Hepatocyte (in vitro differentiated cells): ENCODE measurements around the gene ZKSCAN4. TPM values are rescaled to one million over a fixed set of nuclear protein-coding genes. Genes with fewer than 3 reads are reported as not detected.

Source experiments
- DNase-seq: peaks from one replicate; pipeline ENCODE4 v3.0.0-alpha.2; 2016; ENCODE audit warnings: low spot score
- H2AFZ ChIP-seq: fragments of 200-600 bp; sonication (generic); 2 replicates; pipeline ENCODE4 v1.6.0; 2016; ENCODE audit warnings: antibody characterized with exemption, mild to moderate bottlenecking
- H3K27ac ChIP-seq: fragments of 200-600 bp; sonication (generic); 2 replicates; pipeline ENCODE4 v1.5.1; 2016; ENCODE audit warnings: mild to moderate bottlenecking
- H3K27me3 ChIP-seq: fragments of 200-600 bp; sonication (generic); 2 replicates; pipeline ENCODE4 v1.6.1; 2016
- H3K36me3 ChIP-seq: fragments of 200-600 bp; sonication (generic); replicated peaks from 2 replicates; pipeline ENCODE4 v1.5.1; 2016; ENCODE audit warnings: low read depth; ENCODE audit not compliant: insufficient read depth
- H3K4me1 ChIP-seq: fragments of 200-600 bp; sonication (generic); 2 replicates; pipeline ENCODE4 v1.5.1; 2016; ENCODE audit warnings: mild to moderate bottlenecking, moderate library complexity; ENCODE audit not compliant: insufficient read depth
- H3K4me2 ChIP-seq: fragments of 200-600 bp; sonication (generic); 2 replicates; pipeline ENCODE4 v1.6.0; 2016
- H3K4me3 ChIP-seq: fragments of 200-600 bp; sonication (generic); 2 replicates; pipeline ENCODE4 v1.5.1; 2016; ENCODE audit warnings: mild to moderate bottlenecking
- H3K79me2 ChIP-seq: fragments of 200-600 bp; sonication (generic); 2 replicates; pipeline ENCODE4 v1.6.0; 2017; ENCODE audit warnings: mild to moderate bottlenecking
- H3K9me2 ChIP-seq: fragments of 200-600 bp; sonication (generic); replicated peaks from 2 replicates; pipeline ENCODE4 v1.6.0; 2017; ENCODE audit warnings: mild to moderate bottlenecking; ENCODE audit not compliant: insufficient read depth
- H3K9me3 ChIP-seq: fragments of 200-600 bp; sonication (generic); 2 replicates; pipeline ENCODE4 v1.5.1; 2016; ENCODE audit warnings: low read depth, mild to moderate bottlenecking
- H4K20me1 ChIP-seq: fragments of 200-600 bp; sonication (generic); 2 replicates; pipeline ENCODE4 v1.6.0; 2016; ENCODE audit warnings: mild to moderate bottlenecking; ENCODE audit not compliant: insufficient read depth, poor library complexity, severe bottlenecking
- CTCF ChIP-seq: fragments of 200-600 bp; sonication (generic); IDR thresholded peaks from 2 replicates; pipeline ENCODE4 v1.5.1; 2016; ENCODE audit warnings: antibody characterized with exemption, mild to moderate bottlenecking; ENCODE audit not compliant: poor library complexity
- EZH2 ChIP-seq: fragments of 200-600 bp; sonication (generic); IDR thresholded peaks from 2 replicates; pipeline ENCODE4 v1.6.1; 2016; ENCODE audit warnings: antibody characterized with exemption, mild to moderate bottlenecking, borderline replicate concordance
- EZH2phosphoT487 ChIP-seq: fragments of 200-600 bp; sonication (generic); IDR thresholded peaks from one replicate; pipeline ENCODE4 v1.6.1; 2018; ENCODE audit warnings: antibody characterized with exemption, mild to moderate bottlenecking, low read depth, moderate library complexity; ENCODE audit not compliant: unreplicated experiment, severe bottlenecking
- WGBS: methylation state at CpG from one replicate; pipeline ENCODE4 v1.1.6; 2016; ENCODE audit warnings: low lambda C conversion rate; ENCODE audit errors: missing lambda C conversion rate; 5-methylcytosine and 5-hydroxymethylcytosine counted together
- polyA plus RNA-seq: library from polyadenylated mRNA; unstranded; fragments of >200 nt; fragmentation: Nextera tagmentation; extraction: Ambion mirVana; gene quantifications from 2 replicates; pipeline ENCODE4 v1.2.1, GENCODE V29; 2016
- total RNA-seq: library from RNA; depleted of rRNA; stranded (reverse); fragments of >200 nt; gene quantifications from 2 replicates; pipeline ENCODE4 v1.2.3, GENCODE V29; 2014

Gene ZKSCAN4
- total and polyA plus RNA-seq, 2 experiments from 2014 or later, result 3.1 to 4.3 TPM

GRCh38 chr6:28264834-28265401 is 12.8 kb upstream of the ZKSCAN4 start:
- no peak overlapping the region for H3K4me2 ChIP-seq
- H3K4me3 ChIP-seq, result no peak overlapping the region
- DNase-seq, result no peak
- H3K9me2 ChIP-seq, result no peaks in the 10 kb centered on the region
- H3K9me3 ChIP-seq, result no peaks in the 10 kb centered on the region
- H3K27ac ChIP-seq, result no peak overlapping the region
- no peak overlapping the region for H2AFZ ChIP-seq
- H3K79me2 ChIP-seq, result peaks cover 25% of the 10 kb centered on the region
- H3K4me1 ChIP-seq, result peaks cover 6% of the 10 kb centered on the region
- TF ChIP-seq EZH2, result no peak
- TF ChIP-seq EZH2phosphoT487, result no peak
- no peak for TF ChIP-seq CTCF
- H4K20me1 ChIP-seq, result no peaks in the 10 kb centered on the region
- 44% methylated on average over 4 of the region's 4 CpGs for WGBS
- no peaks in the 10 kb centered on the region for H3K36me3 ChIP-seq
- peaks cover 6% of the 10 kb centered on the region for H3K27me3 ChIP-seq

- Histone ChIP-seq H4K20me1 (no peaks in the 10 kb centered on the region), H3K4me2 (no peak overlapping the region), H3K4me1 (peaks cover 6% of the 10 kb centered on the region), H3K79me2 (peaks cover 16% of the 10 kb centered on the region), H2AFZ (no peak overlapping the region), H3K9me2 (no peaks in the 10 kb centered on the region), H3K4me3 (no peak overlapping the region), H3K27ac (no peak overlapping the region), H3K27me3 (peaks cover 10% of the 10 kb centered on the region), H3K36me3 (no peaks in the 10 kb centered on the region), H3K9me3 (no peaks in the 10 kb centered on the region)
- DNase-seq, result no peak
- TF ChIP-seq EZH2 (no peak), EZH2phosphoT487 (no peak), CTCF (no peak)
- 53% methylated on average over 2 of the region's 2 CpGs for WGBS
Measured at GRCh38 chr6:28263922-28264321, 11.9 kb upstream of the ZKSCAN4 start.

GRCh38 chr6:28258877-28259777 is 7.1 kb upstream of the ZKSCAN4 start, which contains the start of gene NKAPL:
NKAPL (plus strand) TSS chr6:28259297; CDS start chr6:28259372, 75 bp downstream.
- DNase-seq, result no peak
- WGBS, result 95% methylated on average over 56 of the region's 58 CpGs
- H4K20me1 ChIP-seq, result no peaks in the 10 kb centered on the region
- H3K4me3 ChIP-seq, result no peak within 1 kb of the TSS
- H3K36me3 ChIP-seq, result no peaks in the 10 kb centered on the region
- no peaks in the 10 kb centered on the region for H3K79me2 ChIP-seq
- H3K9me3 ChIP-seq, result no peaks in the 10 kb centered on the region
- H2AFZ ChIP-seq, result no peak within 1 kb of the TSS
- H3K9me2 ChIP-seq, result no peaks in the 10 kb centered on the region
- TF ChIP-seq EZH2 (no peak), CTCF (no peak), EZH2phosphoT487 (no peak)
- no peak within 1 kb of the TSS for H3K27ac ChIP-seq
- no peaks in the 10 kb centered on the region for H3K4me1 ChIP-seq
- peaks cover 10% of the 10 kb centered on the region for H3K27me3 ChIP-seq
- H3K4me2 ChIP-seq, result no peak within 1 kb of the TSS
